GM06990 (cell line): Measurements from ENCODE around the gene TRIM41.

Source experiments
- DNase-seq: peaks from one replicate; pipeline ENCODE4 v3.0.0-alpha.2; 2011; ENCODE audit not compliant: insufficient read length; ENCODE audit errors: extremely low read depth
- H3K27me3 ChIP-seq: replicated peaks from 2 replicates; pipeline ENCODE4 v1.6.0; 2011; ENCODE audit warnings: low read length; ENCODE audit not compliant: control insufficient read depth, insufficient read depth
- H3K36me3 ChIP-seq: 2 replicates; pipeline ENCODE4 v1.5.1; 2011; ENCODE audit warnings: low read length; ENCODE audit not compliant: control insufficient read depth, insufficient read depth
- H3K4me3 ChIP-seq: replicated peaks from 2 replicates; pipeline ENCODE4 v1.5.1; 2011; ENCODE audit warnings: low read depth, mild to moderate bottlenecking, control low read depth, low read length
- CTCF ChIP-seq: IDR thresholded peaks from 2 replicates; pipeline ENCODE4 v1.5.1; 2011; ENCODE audit warnings: low read length, control low read depth, mild to moderate bottlenecking, inconsistent platforms; ENCODE audit not compliant: insufficient read depth, poor library complexity, severe bottlenecking

TRIM41 gene

GRCh38 chr5:181223729-181224389 is 778 bp downstream of the TRIM41 start:
- DNase-seq: no peak
- H3K4me3 ChIP-seq: peak overlapping the region; percentile 90
- TF ChIP-seq CTCF: no peak

GRCh38 chr5:181224390-181225229 is 1.5 kb downstream of the TRIM41 start:
- Histone ChIP-seq H3K27me3 (no peaks in the 10 kb centered on the region), H3K36me3 (0 out of 2 replicates have a peak, but pooled peaks cover 2% of the 10 kb centered on the region), H3K4me3 (peak overlapping the region; percentile 90)
- TF ChIP-seq CTCF: no peak
- peak; percentile 55 for DNase-seq

More at GRCh38 chr5:181223729-181224389, 778 bp downstream of the TRIM41 start:
- H3K27me3 ChIP-seq: no peaks in the 10 kb centered on the region
- H3K36me3 ChIP-seq: 0 out of 2 replicates have a peak, but pooled peaks cover 2% of the 10 kb centered on the region

- no peaks in the 10 kb centered on the region for H3K27me3 ChIP-seq
- H3K36me3 ChIP-seq: peaks cover 15% of the 10 kb centered on the region
- no peak overlapping the region for H3K4me3 ChIP-seq
- DNase-seq: no peak
- no peak for TF ChIP-seq CTCF
Observed at GRCh38 chr5:181229996-181230395, 6.9 kb downstream of the TRIM41 start.

GRCh38 chr5:181230551-181230950 is 7.5 kb downstream of the TRIM41 start:
- Histone ChIP-seq H3K36me3 (peaks cover 18% of the 10 kb centered on the region), H3K4me3 (no peak overlapping the region), H3K27me3 (no peaks in the 10 kb centered on the region)
- no peak for TF ChIP-seq CTCF
- DNase-seq: no peak

- no peak for TF ChIP-seq CTCF
- DNase-seq: no peak
- Histone ChIP-seq H3K27me3 (no peaks in the 10 kb centered on the region), H3K36me3 (peaks cover 18% of the 10 kb centered on the region), H3K4me3 (no peak overlapping the region)
Observed at GRCh38 chr5:181231432-181231831, 8.4 kb downstream of the TRIM41 start.
